ENCODE measurements around the gene ADCY1. TPM values are rescaled to one million over a fixed set of nuclear protein-coding genes. Genes with fewer than 3 reads are reported as not detected.

ADCY1 gene
- total and polyA plus RNA-seq, 2 donors (not counting 3 experiments of a cell fraction or from before 2014, with no cell fraction given), result 0.52 to 1.6 TPM

GRCh38 chr7:45582136-45582749 is 8.1 kb downstream of the ADCY1 start:
- DNase-seq (ENCODE audit: low read depth, low spot score) (no peak), FAIRE-seq (no peak)
- no peaks in the 10 kb centered on the region for H3K9me1 ChIP-seq (replicated peaks; ENCODE audit: control insufficient read depth, extremely low read depth, insufficient read depth, low read length)
- dilution Hi-C loops (cut with MboI; ENCODE audit: extremely low pct_ligation_motif_present, low sequenced_read_pairs), result no loop called here
- no peak overlapping the region for H3K4me3 ChIP-seq (replicated peaks in 1 of 3; ENCODE audit: insufficient read depth in 1 of 3, low read depth in 1 of 3, low read length in 3 of 3)
- no peak overlapping the region for H3K27ac ChIP-seq (ENCODE audit: insufficient read depth, low read depth, low read length)
- CTCF ChIA-PET, result no interaction called here
- H3K4me2 ChIP-seq (ENCODE audit: insufficient read depth, low read length), result no peak overlapping the region
- H3K4me1 ChIP-seq (ENCODE audit: control insufficient read depth, extremely low read depth, insufficient read depth, low read length), result no peaks in the 10 kb centered on the region
- no peaks in the 10 kb centered on the region for H3K36me3 ChIP-seq (ENCODE audit: control insufficient read depth in 2 of 2, extremely low read depth in 1 of 2, insufficient read depth in 2 of 2, low read length in 2 of 2)
- no peaks in the 10 kb centered on the region for H3K79me2 ChIP-seq (ENCODE audit: control insufficient read depth, insufficient read depth, low read length)
- H2AFZ ChIP-seq (ENCODE audit: low read depth, low read length), result no peak overlapping the region
- TF ChIP-seq MAX (IDR thresholded peaks at IDR 0.05; ENCODE audit: insufficient read depth, insufficient read length), result no peak
- no peak for TF ChIP-seq MYC (IDR thresholded peaks at IDR 0.05; ENCODE audit: low read depth, low read length)
- TF ChIP-seq GATA2 (IDR thresholded peaks at IDR 0.05; ENCODE audit: insufficient read depth, insufficient read length, low read depth, low read length), result no peak
- no peak for TF ChIP-seq POLR2A (IDR thresholded peaks at IDR 0.05; ENCODE audit: low read depth, low read length)
- TF ChIP-seq JUN (IDR thresholded peaks at IDR 0.05; ENCODE audit: borderline replicate concordance, insufficient read depth, insufficient read length, low read depth), result no peak
- TF ChIP-seq EZH2 (IDR thresholded peaks at IDR 0.05; ENCODE audit: borderline replicate concordance, low read depth, low read length, severe bottlenecking), result no peak
- TF ChIP-seq, protein P1, sequence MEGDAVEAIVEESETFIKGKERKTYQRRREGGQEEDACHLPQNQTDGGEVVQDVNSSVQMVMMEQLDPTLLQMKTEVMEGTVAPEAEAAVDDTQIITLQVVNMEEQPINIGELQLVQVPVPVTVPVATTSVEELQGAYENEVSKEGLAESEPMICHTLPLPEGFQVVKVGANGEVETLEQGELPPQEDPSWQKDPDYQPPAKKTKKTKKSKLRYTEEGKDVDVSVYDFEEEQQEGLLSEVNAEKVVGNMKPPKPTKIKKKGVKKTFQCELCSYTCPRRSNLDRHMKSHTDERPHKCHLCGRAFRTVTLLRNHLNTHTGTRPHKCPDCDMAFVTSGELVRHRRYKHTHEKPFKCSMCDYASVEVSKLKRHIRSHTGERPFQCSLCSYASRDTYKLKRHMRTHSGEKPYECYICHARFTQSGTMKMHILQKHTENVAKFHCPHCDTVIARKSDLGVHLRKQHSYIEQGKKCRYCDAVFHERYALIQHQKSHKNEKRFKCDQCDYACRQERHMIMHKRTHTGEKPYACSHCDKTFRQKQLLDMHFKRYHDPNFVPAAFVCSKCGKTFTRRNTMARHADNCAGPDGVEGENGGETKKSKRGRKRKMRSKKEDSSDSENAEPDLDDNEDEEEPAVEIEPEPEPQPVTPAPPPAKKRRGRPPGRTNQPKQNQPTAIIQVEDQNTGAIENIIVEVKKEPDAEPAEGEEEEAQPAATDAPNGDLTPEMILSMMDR (IDR thresholded peaks at IDR 0.05; ENCODE audit: extremely low read depth in 1 of 2, insufficient read depth in 1 of 2, low read depth in 1 of 2, low read length in 2 of 2), result no peak
- no peak for TF ChIP-seq POLR2AphosphoS5 (IDR thresholded peaks at IDR 0.05; ENCODE audit: insufficient read depth, low read depth, low read length)
- no peak for TF ChIP-seq FOS (IDR thresholded peaks at IDR 0.05; ENCODE audit: borderline replicate concordance, insufficient read depth, low read length)
- H3K9me3 ChIP-seq (replicated peaks; ENCODE audit: control insufficient read depth, insufficient read depth, low read length), result no peaks in the 10 kb centered on the region
- peaks cover 0 to 8% of the 10 kb centered on the region in 2 experiments for H3K27me3 ChIP-seq (ENCODE audit: control insufficient read depth in 2 of 2, insufficient read depth in 2 of 2, low read length in 2 of 2)
- intact Hi-C loops (cut with micrococcal nuclease), result loop anchor here (10.0 kb wide), 1 partner anchor 273 kb away; no protein-coding TSS in a partner anchor
- no peak overlapping the region for H3K9ac ChIP-seq (replicated peaks; ENCODE audit: extremely low read depth, insufficient read depth, low read length)
- POLR2A ChIA-PET, result no interaction called here
- H4K20me1 ChIP-seq (replicated peaks; ENCODE audit: control insufficient read depth, extremely low read depth, insufficient read depth, low read length), result no peaks in the 10 kb centered on the region
- no TSS peak for BruUV-seq (replicated peaks)

Measured in endothelial cell of umbilical vein (primary cell).